Right renal cortex interstitium (tissue), 3 donors: ENCODE measurements around the gene POU3F3. TPM values are rescaled to one million over a fixed set of nuclear protein-coding genes. Genes with fewer than 3 reads are reported as not detected.

Experiments used
- DNase-seq, 3 donors: peaks; one replicate each; pipeline ENCODE4 v3.0.0-alpha.2; 2013; ENCODE audit warnings: low read depth in 3 of 3, low spot score in 2 of 3
- polyA plus RNA-seq, 3 donors: library from polyadenylated mRNA; unstranded; fragments of 120-200 nt; gene quantifications; one replicate each; pipeline ENCODE4 v1.2.1, GENCODE V29; 2013; ENCODE audit not compliant: insufficient read length in 3 of 3

POU3F3 gene
- polyA plus RNA-seq, 3 donors = 81.8 to 86.0 (median 83.9) TPM

- peak; percentile 37 to 62 (median 41) for DNase-seq
Observed at GRCh38 chr2:104901037-104901881, 47.3 kb downstream of the POU3F3 start.

- DNase-seq = no peak
Observed at GRCh38 chr2:104902317-104902716, 48.4 kb downstream of the POU3F3 start.

Other genes with a start within 250 kb of the POU3F3 start
- 10 to 100 TPM; 60.9 to 61.9 (median 61.1) TPM for gene MRPS9, start 184.0 kb downstream of the POU3F3 start, polyA plus RNA-seq